H1 (cell line): ENCODE data around the gene ETFBKMT. TPM values are rescaled to one million over a fixed set of nuclear protein-coding genes. Genes with fewer than 3 reads are reported as not detected.

Experiments
- CTCF ChIA-PET: fragments of 300-600 bp; sonication (Branson Sonifier 250); formaldehyde crosslinking; loops from one replicate; lab custom pipeline; 2021; ENCODE audit not compliant: partially characterized antibody; lab: Charles Lee
- POLR2A ChIA-PET: fragments of 300-600 bp; sonication (Branson Sonifier 250); formaldehyde crosslinking; loops from one replicate; lab custom pipeline; 2021; ENCODE audit warnings: inconsistent platforms; ENCODE audit not compliant: partially characterized antibody; lab: Charles Lee
- DNase-seq, 2 experiments: peaks; one replicate each; pipeline versions ENCODE4 v3.0.0 to v3.0.0-alpha.2; 2010 to 2022; ENCODE audit warnings: low spot score in 2 of 2, low read depth in 1 of 2, mixed read lengths in 1 of 2
- FAIRE-seq: peaks from 2 replicates; lab custom pipeline; 2011; peaks lifted over from hg19 to GRCh38; lab: Jason Lieb, UNC
- H2AFZ ChIP-seq: 2 replicates; pipeline ENCODE4 v1.8.1; 2012; ENCODE audit warnings: low read length, inconsistent platforms
- H2AK5ac ChIP-seq: 2 replicates; pipeline ENCODE4 v1.6.1; 2013; ENCODE audit warnings: low read depth, low read length
- H2BK120ac ChIP-seq: replicated peaks from 2 replicates; pipeline ENCODE3; 2013; ENCODE audit warnings: low read depth, low read length, inconsistent platforms
- H2BK12ac ChIP-seq: 2 replicates; pipeline ENCODE4 v1.6.1; 2013; ENCODE audit warnings: low read depth, low read length
- H2BK15ac ChIP-seq: 2 replicates; pipeline ENCODE4 v1.6.1; 2013; ENCODE audit warnings: low read length
- H2BK20ac ChIP-seq: 2 replicates; pipeline ENCODE4 v1.6.1; 2013; ENCODE audit warnings: low read length
- H2BK5ac ChIP-seq: 2 replicates; pipeline ENCODE4 v1.6.1; 2013; ENCODE audit warnings: low read depth, low read length
- H3K14ac ChIP-seq: 2 replicates; pipeline ENCODE4 v1.6.1; 2013; ENCODE audit warnings: inconsistent platforms; ENCODE audit not compliant: insufficient read length
- H3K18ac ChIP-seq: 2 replicates; pipeline ENCODE4 v1.6.1; 2013; ENCODE audit warnings: low read length; ENCODE audit errors: extremely low read depth
- H3K23ac ChIP-seq: 2 replicates; pipeline ENCODE4 v1.6.1; 2013; ENCODE audit warnings: inconsistent platforms; ENCODE audit not compliant: insufficient read length
- H3K23me2 ChIP-seq: 2 replicates; pipeline ENCODE4 v1.6.1; 2013; ENCODE audit warnings: low read depth, low read length
- H3K27ac ChIP-seq: 2 replicates; pipeline ENCODE4 v1.6.1; 2011; ENCODE audit warnings: low read depth, low read length, inconsistent platforms
- H3K27me3 ChIP-seq, 4 experiments: replicated peaks in 1 of 4; 1 replicate in 1 of 4; 2 replicates in 3 of 4; pipeline versions ENCODE4 v1.6.1 to v1.8.1; 2011 to 2013; ENCODE audit warnings: low read length in 3 of 4, mild to moderate bottlenecking in 3 of 4, inconsistent platforms in 2 of 4, mixed read lengths in 2 of 4, moderate library complexity in 1 of 4; ENCODE audit not compliant: control insufficient read depth in 3 of 4, insufficient read depth in 3 of 4; ENCODE audit errors: extremely low read depth in 1 of 4
- H3K36me3 ChIP-seq, 4 experiments: 2 replicates each; pipeline versions ENCODE4 v1.6.1 to v1.8.1; 2011 to 2013; ENCODE audit warnings: mild to moderate bottlenecking in 4 of 4, low read length in 3 of 4, moderate library complexity in 2 of 4, control low read depth in 1 of 4, inconsistent platforms in 1 of 4; ENCODE audit not compliant: insufficient read depth in 4 of 4, control insufficient read depth in 2 of 4
- H3K4ac ChIP-seq: replicated peaks from 2 replicates; pipeline ENCODE3; 2013; ENCODE audit warnings: low read length, low read depth, mixed read lengths, inconsistent platforms; ENCODE audit not compliant: insufficient read length
- H3K4me1 ChIP-seq, 4 experiments: replicated peaks in 1 of 4; 1 replicate in 1 of 4; 2 replicates in 3 of 4; pipeline versions ENCODE4 v1.6.1 to v1.8.1; 2011 to 2013; ENCODE audit warnings: low read length in 3 of 4, inconsistent platforms in 2 of 4, mixed read lengths in 1 of 4; ENCODE audit not compliant: insufficient read depth in 4 of 4, control insufficient read depth in 3 of 4
- H3K4me2 ChIP-seq, 2 experiments: 2 replicates each; pipeline versions ENCODE4 v1.6.1 to v1.8.1; 2011 to 2013; ENCODE audit warnings: low read depth in 2 of 2, low read length in 2 of 2, control low read depth in 1 of 2, inconsistent platforms in 1 of 2, mild to moderate bottlenecking in 1 of 2; ENCODE audit not compliant: insufficient read depth in 1 of 2
- H3K4me3 ChIP-seq, 4 experiments: fragments of 200-600, 300-600 bp in 1 of 4; sonication (generic), shearing (Covaris generic), sonication (Bioruptor Twin) in 1 of 4; 2 replicates each; pipeline versions ENCODE4 v1.5.1 to v1.8.1; 2011 to 2016; ENCODE audit warnings: low read length in 4 of 4, low read depth in 3 of 4, control low read depth in 2 of 4, inconsistent platforms in 2 of 4, mild to moderate bottlenecking in 2 of 4, mixed read lengths in 1 of 4, moderate library complexity in 1 of 4; ENCODE audit not compliant: insufficient read depth in 2 of 4; ENCODE audit errors: extremely low read depth in 1 of 4
- H3K56ac ChIP-seq: replicated peaks from 2 replicates; pipeline ENCODE3; 2013; ENCODE audit warnings: low read depth, mild to moderate bottlenecking, mixed read lengths, low read length, inconsistent platforms; ENCODE audit not compliant: insufficient read length
- H3K79me1 ChIP-seq: 2 replicates; pipeline ENCODE4 v1.6.1; 2013; ENCODE audit warnings: low read depth, low read length, control low read depth
- H3K79me2 ChIP-seq, 2 experiments: 2 replicates each; pipeline versions ENCODE4 v1.6.1 to v1.8.1; 2012 to 2013; ENCODE audit warnings: low read length in 2 of 2, mild to moderate bottlenecking in 2 of 2, inconsistent platforms in 1 of 2; ENCODE audit not compliant: insufficient read depth in 2 of 2, control insufficient read depth in 1 of 2
- H3K9ac ChIP-seq, 4 experiments: replicated peaks in 1 of 4; 1 replicate in 1 of 4; 2 replicates in 3 of 4; pipeline versions ENCODE4 v1.6.1 to v1.8.1; 2011 to 2013; ENCODE audit warnings: low read depth in 3 of 4, low read length in 3 of 4, control low read depth in 2 of 4, mild to moderate bottlenecking in 2 of 4, moderate library complexity in 2 of 4, inconsistent platforms in 1 of 4; ENCODE audit errors: extremely low read depth in 1 of 4
- H3K9me3 ChIP-seq, 2 experiments: 2 replicates each; pipeline versions ENCODE4 v1.6.1 to v1.8.1; 2012 to 2013; ENCODE audit warnings: mild to moderate bottlenecking in 2 of 2, moderate library complexity in 2 of 2, control low read depth in 1 of 2, inconsistent platforms in 1 of 2, low read depth in 1 of 2, low read length in 1 of 2, mixed read lengths in 1 of 2; ENCODE audit not compliant: insufficient read depth in 2 of 2
- H4K20me1 ChIP-seq, 2 experiments: replicated peaks in 1 of 2; 2 replicates each; pipeline versions ENCODE3 to v1.8.1; 2011 to 2013; ENCODE audit warnings: inconsistent platforms in 2 of 2, low read length in 2 of 2, mild to moderate bottlenecking in 1 of 2; ENCODE audit not compliant: insufficient read depth in 2 of 2, control insufficient read depth in 1 of 2
- H4K5ac ChIP-seq: 2 replicates; pipeline ENCODE4 v1.6.1; 2013; ENCODE audit warnings: low read length, low read depth, mixed read lengths, inconsistent platforms; ENCODE audit not compliant: insufficient read length
- H4K8ac ChIP-seq: 2 replicates; pipeline ENCODE4 v1.8.0; 2013; ENCODE audit warnings: mild to moderate bottlenecking, moderate library complexity, low read length, inconsistent platforms; ENCODE audit not compliant: insufficient read depth; ENCODE audit errors: extremely low read depth
- H4K91ac ChIP-seq: replicated peaks from 2 replicates; pipeline ENCODE3; 2013; ENCODE audit warnings: low read length, mixed read lengths, inconsistent platforms; ENCODE audit not compliant: insufficient read length
- ASH2L ChIP-seq: fragments of 200-600, 300-600 bp; sonication (generic); IDR thresholded peaks from one replicate; pipeline ENCODE4 v1.7.1; 2017; ENCODE audit warnings: low read length
- BCL11A ChIP-seq, 2 experiments: IDR thresholded peaks; one replicate each; pipeline ENCODE4 v1.6.1; 2011; ENCODE audit warnings: low read depth in 2 of 2, low read length in 2 of 2, mild to moderate bottlenecking in 2 of 2
- CBX8 ChIP-seq: fragments of 300-800, 300-1000 bp; sonication (generic); IDR thresholded peaks from 2 replicates; pipeline ENCODE4 v1.7.1; 2016; ENCODE audit warnings: low read depth, low read length, borderline replicate concordance
- CTBP2 ChIP-seq: IDR thresholded peaks from 2 replicates; pipeline ENCODE4 v1.7.0; 2011; ENCODE audit warnings: borderline replicate concordance, mild to moderate bottlenecking, moderate library complexity, mixed read lengths, low read length; ENCODE audit not compliant: insufficient read depth, insufficient read length
- CTCF ChIP-seq, 3 experiments: IDR thresholded peaks; 1 replicate in 2 of 3; 2 replicates in 1 of 3; pipeline versions ENCODE4 v1.5.1 to v1.6.1; 2011; ENCODE audit warnings: low read length in 3 of 3, mild to moderate bottlenecking in 3 of 3, inconsistent platforms in 2 of 3, low read depth in 1 of 3, moderate library complexity in 1 of 3; ENCODE audit not compliant: insufficient read depth in 1 of 3; ENCODE audit errors: control extremely low read depth in 1 of 3
- E2F6 ChIP-seq: IDR thresholded peaks from 2 replicates; pipeline ENCODE4 v1.6.1; 2012; ENCODE audit warnings: inconsistent platforms
- HDAC2 ChIP-seq, 2 experiments: fragments of 300-600 bp in 1 of 2; sonication (generic) in 1 of 2; IDR thresholded peaks; 2 replicates each; pipeline ENCODE4 v1.6.1; 2011 to 2012; ENCODE audit warnings: low read depth in 2 of 2, low read length in 2 of 2, mild to moderate bottlenecking in 2 of 2, moderate library complexity in 2 of 2, borderline replicate concordance in 1 of 2, inconsistent platforms in 1 of 2
- JUN ChIP-seq: IDR thresholded peaks from 2 replicates; pipeline ENCODE4 v1.6.1; 2011; ENCODE audit warnings: low read depth, mild to moderate bottlenecking, improper control_type of control experiment, low read length
- PHF8 ChIP-seq: fragments of 200-600 bp; sonication (generic); conservative IDR thresholded peaks from 2 replicates; pipeline ENCODE4 v1.7.1; 2012; ENCODE audit warnings: low read depth, mild to moderate bottlenecking, inconsistent platforms, low read length, moderate library complexity
- RFX5 ChIP-seq: IDR thresholded peaks from 2 replicates; pipeline ENCODE4 v1.6.1; 2011; ENCODE audit warnings: low read depth, low read length, improper control_type of control experiment, borderline replicate concordance
- YY1 ChIP-seq: IDR thresholded peaks from 2 replicates; pipeline ENCODE4 v1.6.1; 2011; ENCODE audit warnings: low read depth, mild to moderate bottlenecking, low read length
- polyA plus RNA-seq, 7 experiments: library from polyadenylated mRNA; depleted of rRNA in 3 of 7; stranded (reverse) in 5 of 7; unstranded in 2 of 7; fragments of >200 nt in 5 of 7; fragments of 200-250 nt in 2 of 7; gene quantifications; 1 replicate in 5 of 7; 2 replicates in 1 of 7; 4 replicates in 1 of 7; pipeline versions ENCODE4 v1.2.1 to v1.2.3, GENCODE V29; 2011 to 2013; ENCODE audit warnings: missing spikeins in 2 of 7, mixed read lengths in 2 of 7
- total RNA-seq: library from RNA; stranded (reverse); fragmentation: NEBNext Ultra II Directional; extraction: Animal tissue kit (Norgen Biotek cat#: 25700); gene quantifications from 2 replicates; pipeline ENCODE4 v1.2.1, GENCODE V29; 2021

The ETFBKMT gene
- total and polyA plus RNA-seq, 2 of the 8 experiments (the other 6 are each of a cell fraction or from before 2014, with no cell fraction given), result 0.59 to 1.7 TPM

GRCh38 chr12:31702047-31702446 is 42.6 kb downstream of the ETFBKMT start:
- no peak overlapping the region for H3K27ac ChIP-seq
- ChIA-PET POLR2A (interaction anchor here (1.1 kb wide), 1 partner anchor 13 kb away, joined by 3 read pairs; no protein-coding TSS in a partner anchor), CTCF (interaction anchor here (0.7 to 1.6 kb wide), 7 partner anchors 9 to 276 kb away, joined by 3 to 7 read pairs (median 4); no protein-coding TSS in a partner anchor)
- no peak overlapping the region for H4K5ac ChIP-seq
- no peaks in the 10 kb centered on the region for H3K4me1 ChIP-seq
- DNase-seq (no peak), FAIRE-seq (peak; percentile 65)
- H3K9me3 ChIP-seq, result no peaks in the 10 kb centered on the region
- H4K20me1 ChIP-seq, result no peaks in the 10 kb centered on the region
- no peak overlapping the region for H2AFZ ChIP-seq
- no peak overlapping the region for H3K9ac ChIP-seq
- no peak overlapping the region for H2BK15ac ChIP-seq
- no peaks in the 10 kb centered on the region for H3K79me1 ChIP-seq
- H2BK12ac ChIP-seq, result 0 out of 2 replicates have a peak overlapping the region, but pooled peaks have one; percentile 43
- no peaks in the 10 kb centered on the region; a peak in 1 of 8 replicates for H3K36me3 ChIP-seq
- no peak overlapping the region for H4K8ac ChIP-seq
- H4K91ac ChIP-seq, result no peak overlapping the region
- H2BK20ac ChIP-seq, result no peak overlapping the region
- no peak overlapping the region for H3K23ac ChIP-seq
- H3K23me2 ChIP-seq, result no peaks in the 10 kb centered on the region
- no peak overlapping the region for H2AK5ac ChIP-seq
- no peaks in the 10 kb centered on the region for H3K27me3 ChIP-seq
- no peak overlapping the region for H3K56ac ChIP-seq
- H2BK5ac ChIP-seq, result no peak overlapping the region
- H2BK120ac ChIP-seq, result no peak overlapping the region
- H3K4ac ChIP-seq, result no peak overlapping the region
- H3K4me3 ChIP-seq, result no peak overlapping the region
- no peak overlapping the region for H3K18ac ChIP-seq
- no peak overlapping the region for H3K4me2 ChIP-seq
- no peak overlapping the region for H3K14ac ChIP-seq
- H3K79me2 ChIP-seq, result no peaks in the 10 kb centered on the region
- no peak for TF ChIP-seq CTBP2
- TF ChIP-seq HDAC2 (IDR thresholded peaks at IDR 0.05; ENCODE audit: borderline replicate concordance in 1 of 2, low read depth in 2 of 2, low read length in 2 of 2), result no peak
- no peak for TF ChIP-seq ASH2L
- TF ChIP-seq BCL11A (IDR thresholded peaks at IDR 0.05; ENCODE audit: low read depth in 2 of 2, low read length in 2 of 2), result no peak
- TF ChIP-seq PHF8, result no peak
- TF ChIP-seq E2F6, result no peak
- TF ChIP-seq CTCF (IDR thresholded peaks at IDR 0.05; ENCODE audit: control extremely low read depth in 1 of 3, insufficient read depth in 1 of 3, low read depth in 1 of 3, low read length in 3 of 3), result peak in 1 of 3 experiments; percentile 50; a peak in 1 of 4 replicates
- no peak for TF ChIP-seq RFX5
- TF ChIP-seq CBX8, result no peak
- no peak for TF ChIP-seq YY1
- no peak for TF ChIP-seq JUN
